ENCODE measurements around the gene PUS10. TPM values are rescaled to one million over a fixed set of nuclear protein-coding genes. Genes with fewer than 3 reads are reported as not detected.

Gene PUS10
- total RNA-seq, 1 experiment from 2014 or later, result 5.9 TPM

- no peak for DNase-seq (ENCODE audit: low read depth)
Measured at GRCh38 chr2:60972889-60973656, 45.0 kb downstream of the PUS10 start.

- DNase-seq (ENCODE audit: low read depth), result no peak
Measured at GRCh38 chr2:60966507-60967405, 51.3 kb downstream of the PUS10 start.

GRCh38 chr2:60965499-60965785 is 52.6 kb downstream of the PUS10 start:
- no peak for DNase-seq (ENCODE audit: low read depth)

GRCh38 chr2:60964651-60965498 is 53.2 kb downstream of the PUS10 start:
- no peak for DNase-seq (ENCODE audit: low read depth)

GRCh38 chr2:60963190-60963589 is 54.9 kb downstream of the PUS10 start:
- no peak for DNase-seq (ENCODE audit: low read depth)

- DNase-seq (ENCODE audit: low read depth), result no peak
Measured at GRCh38 chr2:60962528-60962927, 55.5 kb downstream of the PUS10 start.

GRCh38 chr2:60961457-60961856 is 56.6 kb downstream of the PUS10 start:
- no peak for DNase-seq (ENCODE audit: low read depth)

GRCh38 chr2:60960706-60961105 is 57.3 kb downstream of the PUS10 start:
- DNase-seq (ENCODE audit: low read depth), result no peak

- DNase-seq (ENCODE audit: low read depth), result no peak
Measured at GRCh38 chr2:60959501-60959900, 58.6 kb downstream of the PUS10 start.

- peak; percentile 33 for DNase-seq (ENCODE audit: low read depth)
Measured at GRCh38 chr2:60958800-60959199, 59.3 kb downstream of the PUS10 start.

- DNase-seq (ENCODE audit: low read depth), result peak; percentile 15
Measured at GRCh38 chr2:60958361-60958760, 59.7 kb downstream of the PUS10 start.

- no peak for DNase-seq (ENCODE audit: low read depth)
Measured at GRCh38 chr2:60957643-60958042, 60.4 kb downstream of the PUS10 start.

GRCh38 chr2:60957224-60957623 is 60.8 kb downstream of the PUS10 start:
- no peak for DNase-seq (ENCODE audit: low read depth)

GRCh38 chr2:60954139-60954538 is 63.9 kb downstream of the PUS10 start:
- DNase-seq (ENCODE audit: low read depth), result no peak

- DNase-seq (ENCODE audit: low read depth), result peak; percentile 18
Measured at GRCh38 chr2:60948926-60949579, 69.0 kb downstream of the PUS10 start.

GRCh38 chr2:60948161-60948560 is 69.9 kb downstream of the PUS10 start:
- no peak for DNase-seq (ENCODE audit: low read depth)

GRCh38 chr2:60947056-60947455 is 71.0 kb downstream of the PUS10 start:
- no peak for DNase-seq (ENCODE audit: low read depth)

- no peak for DNase-seq (ENCODE audit: low read depth)
Measured at GRCh38 chr2:60945341-60945740, 72.7 kb downstream of the PUS10 start.

- no peak for DNase-seq (ENCODE audit: low read depth)
Measured at GRCh38 chr2:60939622-60940021, 78.4 kb downstream of the PUS10 start.

- no peak for DNase-seq (ENCODE audit: low read depth)
Measured at GRCh38 chr2:60938301-60938700, 79.8 kb downstream of the PUS10 start.

- no peak for DNase-seq (ENCODE audit: low read depth)
Measured at GRCh38 chr2:60936757-60937156, 81.3 kb downstream of the PUS10 start.

Data from Daoy (cell line).